IPS-NIHi11 (cell line): ENCODE data around the gene ANO8.
"Not testable (repeated sequence)": the region's sequence is repeated elsewhere in the genome, so short reads cannot be mapped to it uniquely, and the experiment has no call there.

Experiments used
- DNase-seq: peaks from one replicate; pipeline ENCODE4 v3.0.0; 2012; ENCODE audit warnings: mixed read lengths, low spot score

Gene ANO8

GRCh38 chr19:17334414-17335409 lies at the start of gene ANO8:
TSS of gene ANO8 (minus strand) at chr19:17334855. CDS start at chr19:17334670, 185 bp downstream.
- peak; percentile 83 for DNase-seq

- DNase-seq, result no peak
Measured at GRCh38 chr19:17380426-17381138, 45.9 kb upstream of the ANO8 start.

GRCh38 chr19:17379221-17379631 lies 44.6 kb upstream of the ANO8 start:
- DNase-seq, result peak; percentile 76

GRCh38 chr19:17378271-17378670 lies 43.6 kb upstream of the ANO8 start:
- no peak for DNase-seq

GRCh38 chr19:17376935-17377600 lies 42.4 kb upstream of the ANO8 start, which contains the start of gene PLVAP:
TSS of gene PLVAP (minus strand) at chr19:17377342. CDS start at chr19:17377288, 54 bp downstream.
- no peak for DNase-seq

DNA sequence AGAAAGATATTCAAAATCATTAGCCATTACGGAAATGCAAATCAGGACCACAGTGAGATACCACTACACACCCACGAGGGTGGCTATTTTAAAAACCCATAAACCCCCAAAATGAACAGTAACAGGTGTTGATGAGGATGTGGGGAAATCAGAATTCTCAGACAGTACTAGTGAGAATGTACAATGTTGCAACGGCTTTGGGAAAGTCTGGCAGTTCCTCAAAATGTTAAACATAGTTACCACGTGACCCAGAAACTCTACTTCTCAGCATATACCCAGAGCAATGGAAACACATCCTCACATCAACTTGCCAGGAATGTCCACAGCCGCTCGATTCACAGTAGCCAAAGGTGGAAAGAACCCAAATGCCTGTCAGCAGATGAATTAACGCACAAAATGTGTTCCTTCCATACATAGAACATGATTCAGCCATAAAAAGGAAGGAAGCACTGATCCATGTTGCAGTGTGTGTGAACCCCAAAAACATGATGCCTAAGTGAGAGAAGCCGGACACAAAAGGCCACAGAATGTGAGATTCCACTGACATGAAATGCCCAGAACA lies 35.5 kb upstream of the ANO8 start:
- no peak for DNase-seq

GRCh38 chr19:17365361-17365760 lies 30.7 kb upstream of the ANO8 start:
- DNase-seq, result no peak

DNA sequence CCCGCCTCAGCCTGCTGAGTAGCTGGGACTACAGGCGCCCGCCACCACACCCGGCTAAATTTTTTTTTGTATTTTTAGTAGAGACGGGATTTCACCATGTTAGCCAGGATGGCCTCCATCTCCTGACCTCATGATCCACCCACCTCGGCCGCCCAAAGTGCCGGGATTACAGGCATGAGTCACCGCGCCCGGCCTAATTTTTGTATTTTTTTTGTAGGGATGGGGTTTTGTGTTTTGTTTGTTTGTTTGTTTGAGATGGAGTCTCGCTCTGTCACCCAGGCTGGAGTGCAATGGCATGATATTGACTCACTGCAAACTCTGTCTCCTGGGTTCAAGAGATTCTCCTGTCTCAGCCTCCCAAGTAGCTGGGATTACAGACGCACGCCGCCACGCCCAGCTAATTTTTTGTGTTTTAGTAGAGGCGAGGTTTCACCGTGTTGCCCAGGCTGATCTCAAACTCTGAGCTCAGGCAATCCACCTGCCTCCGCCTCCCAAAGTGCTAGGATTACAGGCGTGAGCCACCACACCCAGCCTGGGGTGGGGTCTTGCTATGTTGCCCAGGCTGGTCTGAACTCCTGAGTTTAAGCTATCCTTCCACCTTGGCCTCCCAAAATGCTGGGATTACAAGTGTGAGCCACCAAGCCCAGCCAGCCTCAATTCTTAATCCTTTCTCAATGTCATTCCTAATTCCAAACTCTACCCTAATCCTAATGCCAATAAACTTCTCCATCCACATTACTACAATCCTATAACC lies 29.4 kb upstream of the ANO8 start:
- not testable (repeated sequence) for DNase-seq

GRCh38 chr19:17359905-17360800 lies 25.5 kb upstream of the ANO8 start:
- DNase-seq, result no peak

DNA sequence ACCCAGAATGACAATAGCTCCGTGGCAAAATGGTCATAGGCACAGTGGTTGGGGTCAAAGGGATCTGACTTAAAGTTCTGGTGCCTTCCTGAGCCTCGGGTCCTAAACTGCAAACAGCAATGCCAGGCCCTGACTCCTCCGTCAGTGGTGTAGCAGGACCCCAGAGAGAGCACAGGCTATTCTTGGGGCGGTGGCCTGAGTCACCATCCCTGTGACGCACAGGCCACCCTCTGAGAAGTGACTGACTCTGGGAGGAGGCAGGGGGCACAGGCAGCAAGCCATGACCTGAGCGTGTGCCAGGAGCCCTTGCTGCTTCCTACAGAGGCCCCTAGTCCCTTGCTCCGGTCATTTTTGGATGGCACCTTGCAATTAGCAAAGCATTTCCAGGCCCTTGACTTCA lies 23.7 kb upstream of the ANO8 start:
- no peak for DNase-seq

GRCh38 chr19:17357724-17358123 lies 23.1 kb upstream of the ANO8 start:
- no peak for DNase-seq

DNA sequence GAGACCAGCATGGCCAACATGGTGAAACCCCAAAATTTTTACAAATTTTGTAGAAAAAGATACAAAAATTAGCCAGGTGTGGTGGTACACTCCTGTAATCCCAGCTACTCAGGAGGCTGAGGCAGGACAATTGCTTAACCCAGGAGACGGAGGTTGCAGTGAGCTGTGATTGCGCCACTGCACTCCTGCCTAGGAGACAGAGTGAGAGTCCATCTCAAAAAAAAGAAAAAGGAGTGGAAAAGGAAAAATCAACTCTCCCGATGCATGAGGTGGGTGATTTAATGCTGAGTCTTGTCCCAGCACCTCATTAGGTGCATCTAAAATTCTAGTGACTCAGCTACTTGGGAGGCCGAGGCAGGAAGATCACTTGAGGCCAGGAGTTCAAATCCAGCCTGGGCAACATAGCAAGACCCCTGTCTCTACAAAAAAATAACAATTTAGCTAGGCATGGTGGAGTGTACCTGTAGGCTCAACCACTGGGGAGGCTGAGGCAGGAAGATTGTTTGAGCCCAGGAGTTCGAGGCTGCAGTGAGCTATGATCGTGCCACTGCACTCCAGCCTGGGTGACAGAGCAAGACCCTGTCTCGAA lies 22.5 kb upstream of the ANO8 start:
- DNase-seq, result no peak

DNA sequence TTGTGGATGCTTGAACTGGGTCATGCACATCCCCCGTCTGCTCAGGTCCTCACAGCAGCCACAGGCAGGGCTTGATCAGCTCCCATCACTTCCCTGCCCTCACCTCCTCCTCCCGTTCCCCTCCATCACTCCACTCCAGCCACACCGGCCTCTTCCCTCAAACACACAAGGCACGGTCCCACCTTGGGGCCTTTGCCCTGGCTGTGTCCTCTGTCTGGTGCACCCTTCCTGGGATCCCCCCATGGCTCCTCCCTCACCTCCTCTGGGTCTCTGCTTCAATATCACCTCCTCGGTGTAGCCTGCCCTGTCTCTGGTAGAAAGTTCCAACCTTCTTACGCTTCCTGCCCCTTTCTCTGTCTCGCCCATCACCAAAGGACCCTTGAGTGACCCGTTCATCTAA lies 18.7 kb upstream of the ANO8 start:
- no peak for DNase-seq

GRCh38 chr19:17352608-17353280 lies 18.1 kb upstream of the ANO8 start:
- DNase-seq, result no peak

DNA sequence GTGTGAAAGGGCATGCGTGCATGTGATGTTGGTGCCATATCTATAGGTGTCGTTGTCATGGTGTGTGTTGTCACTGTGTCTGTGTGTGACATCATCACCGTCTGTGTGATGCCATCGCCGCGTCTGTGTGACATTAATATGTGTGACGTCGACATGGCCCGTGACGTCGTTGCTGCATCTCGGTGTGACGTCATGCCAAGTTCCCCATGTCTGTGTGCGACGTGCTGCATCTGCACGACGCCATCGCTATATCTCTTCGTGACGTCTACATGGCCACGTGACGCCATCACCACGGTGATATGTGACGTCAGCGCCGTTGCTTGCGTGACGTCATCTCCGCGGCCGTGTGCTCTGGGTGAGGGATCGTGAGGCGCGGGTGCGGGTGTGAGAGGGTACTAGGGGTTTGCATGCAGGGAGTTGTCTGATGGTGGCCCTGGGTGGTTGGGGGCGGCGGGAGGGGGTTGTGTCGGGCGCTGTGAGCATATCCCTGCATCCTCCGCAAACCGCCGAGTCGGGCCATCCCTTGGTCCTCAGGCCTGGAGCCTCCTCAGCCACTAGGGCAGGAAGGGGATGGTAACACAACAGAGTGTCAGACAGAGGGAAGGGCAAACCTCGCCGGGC lies 17.3 kb upstream of the ANO8 start:
- DNase-seq, result no peak

- DNase-seq, result peak; percentile 72
Measured at GRCh38 chr19:17348700-17349099, 14.0 kb upstream of the ANO8 start.

- no peak for DNase-seq
Measured at GRCh38 chr19:17347877-17348276, 13.2 kb upstream of the ANO8 start.

DNA sequence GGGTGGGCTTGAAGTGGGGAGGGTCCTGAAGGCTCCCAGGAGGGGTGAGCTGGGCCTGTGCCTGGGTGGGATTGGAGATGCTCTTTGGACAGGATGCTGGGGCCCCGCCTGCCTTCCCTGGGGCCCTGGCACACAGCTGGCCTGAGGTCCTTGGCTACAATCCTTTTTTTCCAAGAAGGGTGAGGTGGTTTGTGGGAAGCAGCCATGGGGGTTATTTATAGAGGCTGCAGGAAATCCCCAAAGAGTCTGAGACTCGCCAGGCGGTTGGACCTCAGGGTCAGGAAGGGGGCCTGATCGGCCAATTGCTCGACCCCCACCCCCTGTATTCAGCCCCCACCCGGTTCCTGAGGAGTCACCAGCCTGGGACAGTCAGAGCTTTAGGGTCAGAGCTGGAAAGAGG lies 12.7 kb upstream of the ANO8 start:
- no peak for DNase-seq
